NCI-H510A (cell line): ENCODE results near the gene CAMK1.
A peak's percentile ranks its signal among the peaks of the same experiment; 100 is the strongest.
"Not testable (repeated sequence)": the region's sequence is repeated elsewhere in the genome, so short reads cannot be mapped to it uniquely, and the experiment has no call there.

Experiments used
- DNase-seq: peaks from one replicate; lab custom pipeline; 2025; lab: John Stamatoyannopoulos, UW

CAMK1 gene

GRCh38 chr3:9776896-9777693 is 7.3 kb upstream of the CAMK1 start:
- no peak for DNase-seq

DNA sequence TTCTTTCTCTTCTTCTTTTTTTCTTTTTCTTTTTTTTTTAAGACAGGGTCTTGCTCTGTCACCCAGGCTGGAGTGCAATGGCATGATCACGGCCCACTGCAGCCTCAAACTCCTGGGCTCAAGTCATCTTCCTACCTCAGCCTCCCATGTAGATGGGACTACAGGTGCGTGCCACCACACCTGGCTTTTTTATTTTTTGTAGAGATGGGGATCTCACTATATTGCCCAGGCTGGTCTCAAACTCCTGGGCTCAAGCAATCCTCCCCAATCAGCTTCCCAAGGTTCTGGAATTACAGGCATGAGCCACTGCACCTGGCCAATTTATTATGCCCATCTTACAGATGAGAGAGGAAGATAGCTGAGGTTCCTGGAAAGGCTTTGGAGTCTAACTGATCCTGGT is 1.3 kb upstream of the CAMK1 start:
- not testable (repeated sequence) for DNase-seq

GRCh38 chr3:9770276-9770812 is 597 bp upstream of the CAMK1 start:
- no peak for DNase-seq

- no peak for DNase-seq
Measured at GRCh38 chr3:9769012-9769411, 735 bp downstream of the CAMK1 start.

DNA sequence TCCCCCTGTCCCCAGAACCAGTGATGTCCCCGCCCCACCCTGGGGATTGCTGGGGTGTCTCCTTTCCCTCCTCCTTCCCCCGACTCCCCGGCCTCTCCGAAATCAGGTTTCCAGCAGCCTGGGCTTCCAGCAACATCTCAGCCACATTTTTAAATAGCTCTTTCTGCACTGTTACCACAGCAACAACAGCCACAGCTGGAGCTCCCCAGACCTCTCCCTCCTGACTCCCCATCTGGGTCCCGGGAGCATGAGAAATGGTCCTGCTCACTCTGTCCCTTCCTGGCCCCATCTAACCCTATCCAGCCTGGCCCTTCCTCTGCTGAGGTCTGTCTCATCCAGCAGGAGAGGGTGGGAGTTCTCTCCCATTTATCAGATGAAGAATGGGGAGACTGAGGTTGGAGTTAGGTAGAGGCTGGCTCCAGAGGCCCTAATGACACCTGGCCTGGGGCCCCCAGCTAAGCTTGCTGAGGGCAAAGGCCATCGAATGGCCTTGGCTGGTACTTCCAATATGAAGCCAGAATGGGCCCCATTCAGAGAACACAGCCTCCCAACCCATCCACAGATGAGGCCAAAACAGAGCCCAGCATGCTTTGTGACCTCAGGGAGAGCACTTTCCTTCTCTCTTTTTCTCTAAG is 1.5 kb downstream of the CAMK1 start:
- no peak for DNase-seq

GRCh38 chr3:9767418-9767817 is 2.3 kb downstream of the CAMK1 start:
- DNase-seq, result no peak

- no peak for DNase-seq
Measured at GRCh38 chr3:9765865-9766264, 3.9 kb downstream of the CAMK1 start.

DNA sequence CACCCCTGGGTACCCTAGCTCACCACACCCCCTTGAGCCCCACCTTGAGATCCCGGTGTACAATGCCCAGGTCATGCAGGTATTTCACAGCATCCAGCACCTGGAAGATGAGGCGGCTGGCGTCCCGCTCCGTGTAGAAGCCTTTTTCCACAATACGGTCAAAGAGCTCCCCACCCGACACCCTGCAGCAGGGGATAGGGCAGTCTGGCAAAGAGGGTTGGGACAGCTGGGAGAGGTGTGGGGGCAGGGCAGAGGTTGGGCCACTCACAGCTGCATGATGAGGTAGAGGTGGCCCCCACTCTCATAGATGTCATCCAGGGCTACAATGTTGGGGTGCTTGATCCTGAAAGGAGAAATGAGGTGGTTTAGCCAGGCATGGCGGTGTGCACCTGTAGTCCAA is 6.9 kb downstream of the CAMK1 start:
- DNase-seq, result no peak

GRCh38 chr3:9761919-9762318 is 7.8 kb downstream of the CAMK1 start:
- DNase-seq, result no peak

GRCh38 chr3:9760779-9761505 is 8.8 kb downstream of the CAMK1 start:
- DNase-seq, result no peak

DNA sequence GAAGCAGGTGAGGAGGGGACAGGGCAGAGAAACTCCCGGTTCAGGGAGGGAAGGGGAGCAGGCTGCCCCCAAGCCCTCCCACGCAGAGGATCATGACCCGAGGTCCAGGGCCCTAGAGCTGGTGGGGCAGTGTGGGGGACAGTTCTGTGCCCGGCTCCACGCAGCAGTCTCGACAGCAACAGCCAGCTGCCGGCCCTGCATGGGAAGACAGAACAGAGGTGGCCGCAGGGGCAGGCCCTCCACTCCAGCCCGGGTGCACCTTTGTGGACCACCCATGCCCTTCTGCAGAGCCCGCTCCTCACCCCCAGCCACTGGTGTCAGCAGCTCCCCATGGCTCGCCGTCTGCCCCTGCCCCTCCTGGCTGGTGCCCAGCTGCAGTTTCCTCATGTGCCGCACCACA is 12.3 kb downstream of the CAMK1 start:
- DNase-seq, result no peak

DNA sequence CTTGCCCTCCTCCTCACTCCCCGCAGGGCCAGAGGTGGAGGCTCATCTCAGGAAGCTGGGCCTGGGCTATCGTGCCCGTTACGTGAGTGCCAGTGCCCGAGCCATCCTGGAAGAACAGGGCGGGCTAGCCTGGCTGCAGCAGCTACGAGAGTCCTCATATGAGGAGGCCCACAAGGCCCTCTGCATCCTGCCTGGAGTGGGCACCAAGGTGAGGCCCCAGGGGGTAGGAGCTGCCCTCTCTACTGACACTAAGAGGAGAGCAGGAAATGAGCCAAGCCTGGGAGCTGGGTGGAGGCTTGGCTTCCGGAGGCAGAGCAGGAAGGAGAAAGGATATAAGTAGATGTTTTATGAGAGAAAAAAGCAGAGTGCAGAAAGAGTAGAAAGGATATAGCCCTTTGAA is 15.1 kb downstream of the CAMK1 start:
- no peak for DNase-seq

GRCh38 chr3:9750556-9751411 is 19.0 kb downstream of the CAMK1 start:
- DNase-seq, result no peak

- peak; percentile 93 for DNase-seq
Measured at GRCh38 chr3:9749645-9750555, 19.8 kb downstream of the CAMK1 start, which contains the start of gene OGG1. TSS of gene OGG1 (plus strand) at chr3:9749952. CDS start at chr3:9750287, 335 bp downstream.

GRCh38 chr3:9749296-9749644 is 20.5 kb downstream of the CAMK1 start:
- no peak for DNase-seq

DNA sequence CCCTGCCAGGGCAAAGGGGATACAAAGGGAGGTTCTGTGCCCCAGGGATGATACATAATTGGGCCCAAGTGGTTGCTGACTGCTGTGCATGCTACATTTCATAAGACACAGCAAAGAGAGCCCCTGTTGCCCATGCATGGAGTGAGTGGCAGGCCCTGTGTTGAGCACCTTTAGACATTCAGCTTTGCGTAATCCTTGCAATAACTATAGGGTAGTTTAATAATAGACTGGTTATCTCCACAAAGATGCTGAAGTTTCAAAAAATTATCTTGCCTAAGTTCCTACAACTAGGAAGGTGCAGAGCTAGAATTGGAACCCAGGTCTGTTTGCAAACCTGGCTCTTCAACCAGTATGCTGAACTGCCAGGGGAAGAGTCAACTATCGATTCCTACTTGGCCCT is 21.7 kb downstream of the CAMK1 start:
- DNase-seq, result no peak

GRCh38 chr3:9747267-9747666 is 22.5 kb downstream of the CAMK1 start:
- no peak for DNase-seq

- no peak for DNase-seq
Measured at GRCh38 chr3:9746330-9746729, 23.4 kb downstream of the CAMK1 start.

GRCh38 chr3:9745521-9745920 is 24.2 kb downstream of the CAMK1 start:
- DNase-seq, result no peak

GRCh38 chr3:9744162-9744561 is 25.6 kb downstream of the CAMK1 start:
- no peak for DNase-seq

GRCh38 chr3:9743548-9743947 is 26.2 kb downstream of the CAMK1 start:
- no peak for DNase-seq
